CD4-positive, alpha-beta memory T cell (primary cell): ENCODE data around the gene ERO1B. TPM values are rescaled to one million over a fixed set of nuclear protein-coding genes. Genes with fewer than 3 reads are reported as not detected.
A peak's percentile ranks its signal among the peaks of the same experiment; 100 is the strongest.

Experiments
- CTCF ChIA-PET: fragments of 350-600 bp; sonication (Branson Sonifier 250); formaldehyde crosslinking; loops from one replicate; lab custom pipeline; 2021; ENCODE audit warnings: inconsistent platforms; ENCODE audit not compliant: partially characterized antibody; lab: Charles Lee
- POLR2A ChIA-PET: fragments of 350-600 bp; sonication (Branson Sonifier 250); formaldehyde crosslinking; loops from one replicate; lab custom pipeline; 2021; ENCODE audit not compliant: partially characterized antibody; lab: Charles Lee
- DNase-seq, 5 donors: peaks; one replicate each; pipeline versions ENCODE4 v3.0.0 to v3.0.0-alpha.2; 2020 to 2022; ENCODE audit warnings: mixed read lengths in 1 of 5
- H3K27ac ChIP-seq: one replicate; pipeline ENCODE4 v1.7.0; 2013; ENCODE audit warnings: low read depth, low read length
- H3K27me3 ChIP-seq: 2 replicates; pipeline ENCODE4 v1.7.0; 2013; ENCODE audit warnings: mild to moderate bottlenecking, low read length, moderate library complexity; ENCODE audit not compliant: insufficient read depth
- H3K36me3 ChIP-seq: 2 replicates; pipeline ENCODE4 v1.7.0; 2013; ENCODE audit warnings: mild to moderate bottlenecking, low read length, moderate library complexity; ENCODE audit not compliant: insufficient read depth
- H3K4me1 ChIP-seq: 2 replicates; pipeline ENCODE4 v1.7.0; 2013; ENCODE audit warnings: mild to moderate bottlenecking, low read length, moderate library complexity; ENCODE audit not compliant: insufficient read depth
- H3K4me3 ChIP-seq, 2 donors: one replicate each; pipeline ENCODE4 v1.7.0; 2013; ENCODE audit warnings: low read length in 2 of 2, mild to moderate bottlenecking in 1 of 2
- H3K9me3 ChIP-seq, 2 donors: one replicate each; pipeline ENCODE4 v1.7.0; 2013; ENCODE audit warnings: low read length in 2 of 2, control low read depth in 1 of 2; ENCODE audit not compliant: control insufficient read depth in 1 of 2
- H3K27ac Mint-ChIP-seq, 7 donors: one replicate each; pipeline ENCODE4 v1.8.0; 2020 to 2021; ENCODE audit warnings: mixed read lengths in 7 of 7, mild to moderate bottlenecking in 6 of 7, inconsistent platforms in 3 of 7, moderate library complexity in 3 of 7
- H3K27me3 Mint-ChIP-seq, 2 donors: one replicate each; pipeline ENCODE4 v1.8.0; 2020 to 2021; ENCODE audit warnings: mixed read lengths in 2 of 2
- H3K36me3 Mint-ChIP-seq, 2 donors: one replicate each; pipeline ENCODE4 v1.8.0; 2020 to 2021; ENCODE audit warnings: mixed read lengths in 2 of 2, inconsistent platforms in 1 of 2, mild to moderate bottlenecking in 1 of 2
- H3K4me1 Mint-ChIP-seq, 4 donors: one replicate each; pipeline ENCODE4 v1.8.0; 2020 to 2021; ENCODE audit warnings: mixed read lengths in 4 of 4, mild to moderate bottlenecking in 1 of 4
- H3K4me3 Mint-ChIP-seq, 8 donors: one replicate each; pipeline ENCODE4 v1.8.0; 2020 to 2021; ENCODE audit warnings: mixed read lengths in 8 of 8, mild to moderate bottlenecking in 7 of 8, moderate library complexity in 6 of 8, inconsistent platforms in 3 of 8
- H3K9me3 Mint-ChIP-seq, 8 donors: one replicate each; pipeline ENCODE4 v1.8.0; 2020 to 2021; ENCODE audit warnings: mixed read lengths in 8 of 8, mild to moderate bottlenecking in 5 of 8, inconsistent platforms in 3 of 8, moderate library complexity in 1 of 8
- intact Hi-C: fragments of 100-400 bp; cut with micrococcal nuclease; formaldehyde crosslinking; loops from one replicate; pipeline ENCODE4 v1.15.1; 2023
- polyA plus RNA-seq, 2 donors: library from polyadenylated mRNA; unstranded; fragments of 300-500 nt; fragmentation: Illumina TruSeq; gene quantifications; one replicate each; pipeline ENCODE4 v1.2.3, GENCODE V29; 2021
- total RNA-seq, 2 experiments: library from RNA; stranded (reverse); gene quantifications; one replicate each; pipeline ENCODE4 v1.2.3, GENCODE V29; 2021

The ERO1B gene
- total and polyA plus RNA-seq, 4 experiments from 2014 or later = 2.4 to 24.5 (median 13.4) TPM

DNA sequence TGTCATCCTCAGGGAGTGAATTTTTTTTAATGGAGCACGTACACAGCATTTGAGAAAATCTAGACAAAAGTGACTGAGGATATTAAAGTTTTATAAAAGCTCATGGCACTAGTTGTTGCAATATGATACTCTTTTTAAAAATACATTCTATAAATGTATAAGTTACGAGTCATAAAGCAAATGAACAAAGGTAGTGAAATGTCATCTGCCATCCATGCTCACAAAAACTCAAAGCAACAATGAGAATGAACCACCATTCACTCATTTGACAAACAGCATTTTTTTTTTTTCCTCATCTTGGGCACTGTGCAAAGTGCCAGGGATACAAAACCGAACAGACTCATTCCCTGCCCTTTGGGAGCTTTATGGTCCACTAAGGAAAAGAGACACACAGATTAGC, 100.7 kb downstream of the ERO1B start:
- CTCF ChIA-PET = interaction anchor here (0.7 kb wide), 1 partner anchor 71 kb away, joined by 3 read pairs; no protein-coding TSS in a partner anchor
- no peaks in the 10 kb centered on the region for H3K27me3 Mint-ChIP-seq
- Histone ChIP-seq H3K27ac (no peak overlapping the region), H3K4me1 (no peaks in the 10 kb centered on the region), H3K27me3 (no peaks in the 10 kb centered on the region), H3K9me3 (no peaks in the 10 kb centered on the region), H3K36me3 (no peaks in the 10 kb centered on the region), H3K4me3 (no peak overlapping the region)
- no peak for DNase-seq
- no peak overlapping the region for H3K27ac Mint-ChIP-seq
- H3K4me3 Mint-ChIP-seq = no peak overlapping the region
- POLR2A ChIA-PET = interaction anchor here (0.7 kb wide), 1 partner anchor 10 kb away, joined by 3 read pairs; no protein-coding TSS in a partner anchor
- peaks cover 0 to 3% (median 0%) of the 10 kb centered on the region in 4 donors for H3K4me1 Mint-ChIP-seq
- intact Hi-C loops = no loop called here
- H3K9me3 Mint-ChIP-seq = peaks cover 0 to 1% (median 0%) of the 10 kb centered on the region in 8 donors
- peaks cover 25% of the 10 kb centered on the region in 2 donors for H3K36me3 Mint-ChIP-seq

- no peak for DNase-seq
- intact Hi-C loops = no loop called here
- no peak overlapping the region for H3K4me3 ChIP-seq
- no peaks in the 10 kb centered on the region for H3K9me3 ChIP-seq
- CTCF ChIA-PET = interaction anchor here (1.0 kb wide), 1 partner anchor 74 kb away, joined by 3 read pairs; no protein-coding TSS in a partner anchor
- POLR2A ChIA-PET = no interaction called here
- Mint-ChIP-seq H3K4me1 (no peaks in the 10 kb centered on the region), H3K27ac (no peak overlapping the region), H3K4me3 (no peak overlapping the region), H3K9me3 (no peaks in the 10 kb centered on the region), H3K36me3 (peaks cover 13 to 21% of the 10 kb centered on the region in 2 donors), H3K27me3 (no peaks in the 10 kb centered on the region)
- H3K27ac ChIP-seq = no peak overlapping the region
- no peaks in the 10 kb centered on the region for H3K36me3 ChIP-seq
- no peaks in the 10 kb centered on the region for H3K27me3 ChIP-seq
- no peaks in the 10 kb centered on the region for H3K4me1 ChIP-seq
Observed at GRCh38 chr1:236179634-236180033, 102.1 kb downstream of the ERO1B start.

GRCh38 chr1:236176337-236177336, 105.1 kb downstream of the ERO1B start:
- CTCF ChIA-PET = no interaction called here
- Histone ChIP-seq H3K4me1 (no peaks in the 10 kb centered on the region), H3K27ac (no peak overlapping the region), H3K9me3 (no peaks in the 10 kb centered on the region), H3K36me3 (no peaks in the 10 kb centered on the region), H3K4me3 (no peak overlapping the region), H3K27me3 (no peaks in the 10 kb centered on the region)
- intact Hi-C loops = no loop called here
- no peak overlapping the region for H3K4me3 Mint-ChIP-seq
- H3K27ac Mint-ChIP-seq = peak overlapping the region in 1 of 7 donors; percentile 31
- DNase-seq = no peak
- no peaks in the 10 kb centered on the region for H3K27me3 Mint-ChIP-seq
- peaks cover 0 to 2% (median 0%) of the 10 kb centered on the region in 4 donors for H3K4me1 Mint-ChIP-seq
- peaks cover 11 to 20% of the 10 kb centered on the region in 2 donors for H3K36me3 Mint-ChIP-seq
- POLR2A ChIA-PET = no interaction called here
- no peaks in the 10 kb centered on the region for H3K9me3 Mint-ChIP-seq

DNA sequence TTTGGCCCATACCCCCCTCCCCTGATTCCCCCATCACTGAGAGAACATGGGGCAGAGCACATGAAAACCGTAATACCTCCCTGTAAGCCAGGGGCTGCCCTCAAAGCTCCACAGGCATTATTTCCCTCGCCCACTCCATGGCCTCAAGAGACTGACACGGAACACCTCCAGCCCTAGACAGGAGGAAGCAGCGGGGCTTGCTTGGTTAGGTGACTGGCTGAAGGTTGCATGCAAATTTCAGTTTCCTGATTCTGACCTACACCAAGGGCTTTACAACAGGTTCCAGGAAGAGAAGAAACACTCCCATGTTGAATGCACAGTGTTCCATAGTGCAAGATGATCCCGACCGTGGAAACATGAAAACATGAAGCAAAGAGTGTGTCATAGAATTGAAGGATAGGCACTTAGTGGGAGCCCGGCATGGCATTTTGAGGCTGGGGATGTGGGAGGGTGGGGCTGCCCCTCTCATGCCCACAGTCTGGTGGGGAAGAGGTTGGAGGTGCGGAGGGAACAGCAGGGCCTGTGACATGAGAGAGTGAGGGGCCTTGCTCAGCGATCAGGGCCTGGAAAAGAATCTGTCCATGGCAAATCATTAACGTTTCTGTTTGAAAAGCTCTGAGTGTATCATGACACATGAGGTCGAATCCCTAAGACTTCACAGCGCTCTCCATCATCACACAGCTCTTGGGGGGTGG, 106.0 kb downstream of the ERO1B start:
- H3K36me3 ChIP-seq = no peaks in the 10 kb centered on the region
- Mint-ChIP-seq H3K9me3 (no peaks in the 10 kb centered on the region), H3K4me3 (no peak overlapping the region), H3K27ac (peak overlapping the region in 2 of 7 donors; percentile 18 to 47), H3K4me1 (peaks cover 0 to 3% (median 0%) of the 10 kb centered on the region in 4 donors), H3K27me3 (no peaks in the 10 kb centered on the region), H3K36me3 (peaks cover 15 to 17% of the 10 kb centered on the region in 2 donors)
- intact Hi-C loops = no loop called here
- ChIA-PET CTCF (no interaction called here), POLR2A (no interaction called here)
- DNase-seq = no peak
- no peak overlapping the region for H3K27ac ChIP-seq
- H3K4me1 ChIP-seq = no peaks in the 10 kb centered on the region
- H3K27me3 ChIP-seq = no peaks in the 10 kb centered on the region
- no peak overlapping the region for H3K4me3 ChIP-seq
- no peaks in the 10 kb centered on the region for H3K9me3 ChIP-seq

DNA sequence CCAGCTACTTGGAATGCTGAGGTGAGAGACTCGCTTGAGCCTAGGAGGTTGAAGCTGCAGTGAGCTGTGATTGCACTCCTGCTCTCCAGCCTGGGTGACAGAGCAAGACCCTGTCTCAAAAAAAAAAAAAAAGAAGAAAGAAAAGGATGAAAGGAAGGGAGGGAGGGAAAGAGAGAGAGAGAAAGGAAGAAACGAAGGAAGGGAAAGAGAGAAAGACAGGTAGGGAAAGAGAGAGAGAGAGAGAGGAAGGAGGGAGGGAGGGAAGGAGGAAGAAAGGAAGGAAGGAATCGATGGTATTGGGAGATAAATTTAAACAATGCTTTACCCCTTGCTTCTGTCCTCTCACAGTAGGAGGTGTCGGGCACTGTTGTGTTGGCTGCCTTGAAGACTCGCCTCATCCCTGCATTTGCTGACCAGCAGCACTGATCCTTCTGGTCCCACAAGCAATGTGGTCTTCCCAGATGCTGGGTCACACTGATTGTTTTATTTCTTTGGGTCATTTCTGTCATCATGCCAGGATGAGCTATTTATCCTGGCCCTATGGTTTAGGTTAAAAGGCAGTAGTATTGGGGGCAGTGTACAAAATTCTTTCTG, 108.5 kb downstream of the ERO1B start:
- no peak overlapping the region for H3K27ac ChIP-seq
- no peaks in the 10 kb centered on the region for H3K27me3 ChIP-seq
- H3K4me1 ChIP-seq = no peaks in the 10 kb centered on the region
- ChIA-PET POLR2A (no interaction called here), CTCF (interaction anchor here (0.6 kb wide), 2 partner anchors 22 to 244 kb away, joined by 3 read pairs; no protein-coding TSS in a partner anchor)
- no peaks in the 10 kb centered on the region for H3K36me3 ChIP-seq
- peaks cover 0 to 6% (median 3%) of the 10 kb centered on the region in 4 donors for H3K4me1 Mint-ChIP-seq
- H3K9me3 Mint-ChIP-seq = no peaks in the 10 kb centered on the region
- no peaks in the 10 kb centered on the region for H3K9me3 ChIP-seq
- no peak overlapping the region for H3K4me3 Mint-ChIP-seq
- no peaks in the 10 kb centered on the region for H3K27me3 Mint-ChIP-seq
- no peak for DNase-seq
- no peak overlapping the region for H3K4me3 ChIP-seq
- intact Hi-C loops = no loop called here
- peaks cover 10 to 12% of the 10 kb centered on the region in 2 donors for H3K36me3 Mint-ChIP-seq
- no peak overlapping the region for H3K27ac Mint-ChIP-seq

GRCh38 chr1:236172041-236172579, 109.6 kb downstream of the ERO1B start:
- Mint-ChIP-seq H3K36me3 (peaks cover 10% of the 10 kb centered on the region in 2 donors), H3K27me3 (no peaks in the 10 kb centered on the region), H3K27ac (peak overlapping the region in 1 of 7 donors; percentile 39), H3K9me3 (no peaks in the 10 kb centered on the region), H3K4me3 (no peak overlapping the region), H3K4me1 (peaks cover 0 to 7% (median 6%) of the 10 kb centered on the region in 4 donors)
- POLR2A ChIA-PET = no interaction called here
- H3K4me1 ChIP-seq = no peaks in the 10 kb centered on the region
- H3K27ac ChIP-seq = no peak overlapping the region
- DNase-seq = no peak
- H3K4me3 ChIP-seq = no peak overlapping the region
- intact Hi-C loops = no loop called here
- CTCF ChIA-PET = no interaction called here
- H3K27me3 ChIP-seq = no peaks in the 10 kb centered on the region
- H3K9me3 ChIP-seq = no peaks in the 10 kb centered on the region
- H3K36me3 ChIP-seq = no peaks in the 10 kb centered on the region
